ENCODE data around the gene RGS8.

GRCh38 chr1:182718311-182718710 lies 33.9 kb upstream of the RGS8 start:
- TF ChIP-seq SMC3 (IDR thresholded peaks at IDR 0.05) (no peak), REST (IDR thresholded peaks at IDR 0.05) (no peak), RNF2 (IDR thresholded peaks at IDR 0.05; ENCODE audit: borderline replicate concordance, low read depth) (no peak), POLR2A (IDR thresholded peaks at IDR 0.05; ENCODE audit: low read length) (no peak)
- TF ChIP-seq, protein P1, sequence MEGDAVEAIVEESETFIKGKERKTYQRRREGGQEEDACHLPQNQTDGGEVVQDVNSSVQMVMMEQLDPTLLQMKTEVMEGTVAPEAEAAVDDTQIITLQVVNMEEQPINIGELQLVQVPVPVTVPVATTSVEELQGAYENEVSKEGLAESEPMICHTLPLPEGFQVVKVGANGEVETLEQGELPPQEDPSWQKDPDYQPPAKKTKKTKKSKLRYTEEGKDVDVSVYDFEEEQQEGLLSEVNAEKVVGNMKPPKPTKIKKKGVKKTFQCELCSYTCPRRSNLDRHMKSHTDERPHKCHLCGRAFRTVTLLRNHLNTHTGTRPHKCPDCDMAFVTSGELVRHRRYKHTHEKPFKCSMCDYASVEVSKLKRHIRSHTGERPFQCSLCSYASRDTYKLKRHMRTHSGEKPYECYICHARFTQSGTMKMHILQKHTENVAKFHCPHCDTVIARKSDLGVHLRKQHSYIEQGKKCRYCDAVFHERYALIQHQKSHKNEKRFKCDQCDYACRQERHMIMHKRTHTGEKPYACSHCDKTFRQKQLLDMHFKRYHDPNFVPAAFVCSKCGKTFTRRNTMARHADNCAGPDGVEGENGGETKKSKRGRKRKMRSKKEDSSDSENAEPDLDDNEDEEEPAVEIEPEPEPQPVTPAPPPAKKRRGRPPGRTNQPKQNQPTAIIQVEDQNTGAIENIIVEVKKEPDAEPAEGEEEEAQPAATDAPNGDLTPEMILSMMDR (IDR thresholded peaks at IDR 0.05), result no peak
- TF ChIP-seq, protein P2, sequence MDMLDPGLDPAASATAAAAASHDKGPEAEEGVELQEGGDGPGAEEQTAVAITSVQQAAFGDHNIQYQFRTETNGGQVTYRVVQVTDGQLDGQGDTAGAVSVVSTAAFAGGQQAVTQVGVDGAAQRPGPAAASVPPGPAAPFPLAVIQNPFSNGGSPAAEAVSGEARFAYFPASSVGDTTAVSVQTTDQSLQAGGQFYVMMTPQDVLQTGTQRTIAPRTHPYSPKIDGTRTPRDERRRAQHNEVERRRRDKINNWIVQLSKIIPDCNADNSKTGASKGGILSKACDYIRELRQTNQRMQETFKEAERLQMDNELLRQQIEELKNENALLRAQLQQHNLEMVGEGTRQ (IDR thresholded peaks at IDR 0.05), result no peak
- TF ChIP-seq, protein P3, sequence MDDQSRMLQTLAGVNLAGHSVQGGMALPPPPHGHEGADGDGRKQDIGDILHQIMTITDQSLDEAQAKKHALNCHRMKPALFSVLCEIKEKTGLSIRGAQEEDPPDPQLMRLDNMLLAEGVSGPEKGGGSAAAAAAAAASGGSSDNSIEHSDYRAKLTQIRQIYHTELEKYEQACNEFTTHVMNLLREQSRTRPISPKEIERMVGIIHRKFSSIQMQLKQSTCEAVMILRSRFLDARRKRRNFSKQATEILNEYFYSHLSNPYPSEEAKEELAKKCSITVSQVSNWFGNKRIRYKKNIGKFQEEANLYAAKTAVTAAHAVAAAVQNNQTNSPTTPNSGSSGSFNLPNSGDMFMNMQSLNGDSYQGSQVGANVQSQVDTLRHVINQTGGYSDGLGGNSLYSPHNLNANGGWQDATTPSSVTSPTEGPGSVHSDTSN (IDR thresholded peaks at IDR 0.05), result no peak
